PFSK-1 (cell line): ENCODE measurements around the gene LRRC32.

ENCODE experiments used
- FOXP2 ChIP-seq: optimal IDR thresholded peaks from 2 replicates; pipeline ENCODE3; 2011; ENCODE audit warnings: borderline replicate concordance, control low read depth, inconsistent platforms; ENCODE audit not compliant: insufficient read depth; ENCODE audit errors: extremely low read length, extremely low read depth
- POLR2AphosphoS5 ChIP-seq: IDR thresholded peaks from 2 replicates; pipeline ENCODE4 v1.6.1; 2012; ENCODE audit warnings: low read depth, mild to moderate bottlenecking, control low read depth, low read length, moderate library complexity
- SIN3A ChIP-seq: IDR thresholded peaks from 2 replicates; pipeline ENCODE4 v1.6.1; 2012; ENCODE audit warnings: mild to moderate bottlenecking, low read length, moderate library complexity, borderline replicate concordance; ENCODE audit not compliant: insufficient read depth
- TAF1 ChIP-seq: IDR thresholded peaks from 2 replicates; pipeline ENCODE4 v1.6.1; 2012; ENCODE audit warnings: low read length, control low read depth, borderline replicate concordance; ENCODE audit not compliant: insufficient read depth
- TF ChIP-seq, protein P1 (sequence below), 2 experiments: IDR thresholded peaks; 2 replicates each; pipeline versions ENCODE4 v1.6.1 to v1.8.0; 2011 to 2012; ENCODE audit warnings: low read depth in 2 of 2, low read length in 2 of 2, control low read depth in 1 of 2, inconsistent platforms in 1 of 2, mild to moderate bottlenecking in 1 of 2, moderate library complexity in 1 of 2; ENCODE audit not compliant: insufficient read depth in 1 of 2

LRRC32 gene

DNA sequence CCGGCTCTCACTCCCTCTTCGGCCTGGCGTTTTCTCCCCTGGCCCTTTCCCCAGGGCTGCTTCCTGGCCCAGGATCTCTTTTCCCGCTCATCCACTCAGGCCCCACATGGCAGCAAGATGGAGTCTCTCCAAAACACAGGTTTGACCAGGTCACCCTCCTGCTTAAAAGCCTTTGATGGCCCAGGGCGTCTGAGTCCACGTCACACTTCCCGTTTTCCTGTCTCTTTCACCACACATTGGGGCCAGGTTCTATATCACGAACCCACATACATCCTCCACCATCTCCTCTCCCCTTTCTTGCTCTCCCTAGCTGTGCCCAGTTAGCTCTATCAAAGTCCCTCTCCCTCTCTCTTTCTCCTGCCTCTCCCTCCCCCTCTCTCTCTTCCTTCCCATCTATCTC lies 7.8 kb upstream of the LRRC32 start:
- TF ChIP-seq FOXP2 (no peak), TAF1 (no peak), POLR2AphosphoS5 (no peak), SIN3A (no peak)
- TF ChIP-seq, protein P1, sequence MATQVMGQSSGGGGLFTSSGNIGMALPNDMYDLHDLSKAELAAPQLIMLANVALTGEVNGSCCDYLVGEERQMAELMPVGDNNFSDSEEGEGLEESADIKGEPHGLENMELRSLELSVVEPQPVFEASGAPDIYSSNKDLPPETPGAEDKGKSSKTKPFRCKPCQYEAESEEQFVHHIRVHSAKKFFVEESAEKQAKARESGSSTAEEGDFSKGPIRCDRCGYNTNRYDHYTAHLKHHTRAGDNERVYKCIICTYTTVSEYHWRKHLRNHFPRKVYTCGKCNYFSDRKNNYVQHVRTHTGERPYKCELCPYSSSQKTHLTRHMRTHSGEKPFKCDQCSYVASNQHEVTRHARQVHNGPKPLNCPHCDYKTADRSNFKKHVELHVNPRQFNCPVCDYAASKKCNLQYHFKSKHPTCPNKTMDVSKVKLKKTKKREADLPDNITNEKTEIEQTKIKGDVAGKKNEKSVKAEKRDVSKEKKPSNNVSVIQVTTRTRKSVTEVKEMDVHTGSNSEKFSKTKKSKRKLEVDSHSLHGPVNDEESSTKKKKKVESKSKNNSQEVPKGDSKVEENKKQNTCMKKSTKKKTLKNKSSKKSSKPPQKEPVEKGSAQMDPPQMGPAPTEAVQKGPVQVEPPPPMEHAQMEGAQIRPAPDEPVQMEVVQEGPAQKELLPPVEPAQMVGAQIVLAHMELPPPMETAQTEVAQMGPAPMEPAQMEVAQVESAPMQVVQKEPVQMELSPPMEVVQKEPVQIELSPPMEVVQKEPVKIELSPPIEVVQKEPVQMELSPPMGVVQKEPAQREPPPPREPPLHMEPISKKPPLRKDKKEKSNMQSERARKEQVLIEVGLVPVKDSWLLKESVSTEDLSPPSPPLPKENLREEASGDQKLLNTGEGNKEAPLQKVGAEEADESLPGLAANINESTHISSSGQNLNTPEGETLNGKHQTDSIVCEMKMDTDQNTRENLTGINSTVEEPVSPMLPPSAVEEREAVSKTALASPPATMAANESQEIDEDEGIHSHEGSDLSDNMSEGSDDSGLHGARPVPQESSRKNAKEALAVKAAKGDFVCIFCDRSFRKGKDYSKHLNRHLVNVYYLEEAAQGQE (IDR thresholded peaks at IDR 0.05; ENCODE audit: insufficient read depth in 1 of 2, low read depth in 2 of 2, low read length in 2 of 2): no peak

DNA sequence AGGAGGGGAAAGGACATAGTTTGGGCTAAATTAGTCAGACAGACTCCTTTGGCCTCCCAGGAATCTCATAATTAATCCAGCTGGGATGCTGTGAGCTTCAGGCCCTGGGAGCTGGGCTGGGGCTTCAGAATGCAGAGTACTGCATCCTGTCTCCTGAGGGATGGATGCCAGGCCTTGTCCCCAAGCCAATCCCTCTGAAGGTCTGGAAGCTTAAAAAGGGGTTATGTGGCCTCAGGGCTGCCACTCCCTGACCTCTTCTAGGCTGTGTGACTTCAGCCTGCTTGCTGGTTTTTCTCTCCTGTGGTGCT lies 6.9 kb upstream of the LRRC32 start:
- TF ChIP-seq SIN3A: no peak
- no peak for TF ChIP-seq TAF1
- TF ChIP-seq POLR2AphosphoS5: no peak
- TF ChIP-seq, protein P1 (IDR thresholded peaks at IDR 0.05; ENCODE audit: insufficient read depth in 1 of 2, low read depth in 2 of 2, low read length in 2 of 2): no peak
- TF ChIP-seq FOXP2: no peak

DNA sequence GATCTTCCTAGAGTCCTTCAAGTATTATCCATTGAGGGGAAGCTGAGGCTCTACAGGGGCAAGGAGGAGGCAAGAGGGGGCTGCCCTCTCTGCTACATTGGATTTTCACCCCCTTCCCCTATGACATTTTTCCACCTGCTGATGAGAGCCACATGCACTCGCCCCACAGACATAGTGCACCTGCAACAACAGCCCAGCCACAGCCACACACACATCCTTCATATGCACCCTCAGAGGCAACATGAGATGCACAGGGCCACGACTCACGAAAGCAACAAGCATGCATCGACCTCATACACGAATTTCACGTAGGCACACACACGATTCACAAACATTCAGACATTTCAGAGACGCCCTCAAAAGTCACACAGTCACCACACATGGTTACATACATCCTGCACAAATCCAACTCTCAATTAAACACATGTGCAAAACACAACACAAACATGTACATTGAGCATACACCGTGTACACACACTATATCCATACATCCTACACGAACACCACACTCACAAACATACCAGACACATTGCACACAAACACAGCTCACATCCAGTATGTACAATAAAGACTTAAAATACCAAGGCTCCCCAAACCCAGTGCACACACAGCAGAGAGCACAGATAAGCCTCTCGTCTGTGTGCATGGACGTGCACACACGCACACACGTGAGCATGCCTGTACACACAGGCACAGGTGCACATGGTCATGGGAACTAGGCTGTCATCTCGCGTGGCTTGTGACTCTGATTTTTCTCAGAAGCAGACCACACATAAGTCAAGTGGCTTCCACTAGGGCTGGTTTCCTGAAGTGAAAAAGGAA lies 6.3 kb upstream of the LRRC32 start:
- TF ChIP-seq TAF1 (no peak), POLR2AphosphoS5 (no peak), FOXP2 (no peak), SIN3A (no peak)
- TF ChIP-seq, protein P1 (IDR thresholded peaks at IDR 0.05; ENCODE audit: insufficient read depth in 1 of 2, low read depth in 2 of 2, low read length in 2 of 2): no peak

DNA sequence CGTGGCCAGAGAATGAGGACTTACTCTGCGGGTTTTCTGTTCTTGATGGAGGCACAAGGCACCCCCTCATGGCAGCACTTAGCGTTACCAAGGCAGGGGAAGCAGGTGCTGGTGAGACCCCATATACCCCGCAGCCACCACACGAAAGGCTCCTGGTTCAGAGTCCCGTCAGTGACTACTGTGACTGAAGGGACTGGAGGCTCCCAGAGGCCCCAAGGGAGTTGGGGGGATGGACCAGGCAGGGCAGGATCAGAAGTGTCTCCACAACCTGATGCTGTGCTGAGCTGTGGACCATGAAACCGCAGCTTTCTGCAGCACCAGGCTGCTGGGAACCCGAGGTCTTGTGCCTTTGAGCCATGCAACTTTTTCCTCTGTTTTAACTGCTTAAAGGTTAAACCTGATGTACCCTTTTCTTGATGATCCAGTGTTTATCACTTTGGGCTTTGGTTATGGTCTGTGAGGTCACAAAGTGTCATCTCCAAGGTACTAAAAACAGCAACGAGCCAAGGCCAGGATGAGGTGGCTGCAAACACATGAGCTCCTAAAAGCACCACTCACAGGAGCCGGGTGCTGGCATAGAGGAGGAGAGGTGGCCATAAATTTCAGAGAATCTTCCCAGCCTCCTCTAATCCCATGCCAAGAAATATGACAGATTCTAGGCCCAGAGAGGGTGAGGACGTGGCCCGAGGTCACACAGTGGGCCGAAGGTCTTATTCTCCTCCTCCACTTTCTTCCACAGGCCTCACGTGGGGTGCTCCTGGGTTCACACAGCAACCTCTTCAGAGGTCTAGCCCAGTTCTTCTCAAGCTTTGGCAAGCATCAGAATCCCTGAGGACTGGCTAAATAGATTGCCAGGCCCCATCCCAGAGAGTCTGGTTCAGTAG lies 4.2 kb upstream of the LRRC32 start:
- TF ChIP-seq POLR2AphosphoS5 (no peak), TAF1 (no peak), SIN3A (no peak), FOXP2 (no peak)
- TF ChIP-seq, protein P1 (IDR thresholded peaks at IDR 0.05; ENCODE audit: insufficient read depth in 1 of 2, low read depth in 2 of 2, low read length in 2 of 2): no peak
